Hematopoietic multipotent progenitor cell (in vitro differentiated cells): ENCODE data around the gene GOLPH3. TPM values are rescaled to one million over a fixed set of nuclear protein-coding genes. Genes with fewer than 3 reads are reported as not detected.
A peak's percentile ranks its signal among the peaks of the same experiment; 100 is the strongest.
"Not testable (repeated sequence)": the region's sequence is repeated elsewhere in the genome, so short reads cannot be mapped to it uniquely, and the experiment has no call there.

Experiments
- DNase-seq, 3 donors: peaks; one replicate each; pipeline ENCODE4 v3.0.0-alpha.2; 2011 to 2015; ENCODE audit warnings: low read depth in 2 of 3, low spot score in 2 of 3
- total RNA-seq: library from RNA; depleted of rRNA; stranded (reverse); fragments of >200 nt; gene quantifications from one replicate; pipeline ENCODE4 v1.2.3, GENCODE V29; 2012

Gene GOLPH3
- total RNA-seq = 99.1 TPM

- DNase-seq = peak; percentile 67 to 96 (median 89)
Observed at GRCh38 chr5:32174011-32174870, at the start of gene GOLPH3. Gene GOLPH3, minus strand, starts transcription at chr5:32174319. Its CDS starts 285 bp downstream, at chr5:32174034.

- no peak for DNase-seq
Observed at GRCh38 chr5:32222723-32223470, 48.8 kb upstream of the GOLPH3 start.

GRCh38 chr5:32217886-32218396, 43.8 kb upstream of the GOLPH3 start:
- DNase-seq = peak in 2 of 3 donors; percentile 48 to 73

GRCh38 chr5:32214344-32214743, 40.2 kb upstream of the GOLPH3 start:
- DNase-seq = not testable (repeated sequence)

- DNase-seq = no peak
Observed at GRCh38 chr5:32210151-32210550, 36.0 kb upstream of the GOLPH3 start.

- not testable (repeated sequence) for DNase-seq
Observed at GRCh38 chr5:32208837-32209236, 34.7 kb upstream of the GOLPH3 start.

- no peak for DNase-seq
Observed at GRCh38 chr5:32207355-32207634, 33.2 kb upstream of the GOLPH3 start.

GRCh38 chr5:32206509-32207354, 32.6 kb upstream of the GOLPH3 start:
- no peak for DNase-seq

GRCh38 chr5:32206053-32206452, 31.9 kb upstream of the GOLPH3 start:
- DNase-seq = no peak

- no peak for DNase-seq
Observed at GRCh38 chr5:32202394-32202793, 28.3 kb upstream of the GOLPH3 start.

- DNase-seq = peak in 1 of 3 donors; percentile 57
Observed at GRCh38 chr5:32201122-32201753, 27.1 kb upstream of the GOLPH3 start.

GRCh38 chr5:32197032-32197431, 22.9 kb upstream of the GOLPH3 start:
- DNase-seq = no peak

GRCh38 chr5:32195265-32195664, 21.1 kb upstream of the GOLPH3 start:
- DNase-seq = no peak

GRCh38 chr5:32193591-32193990, 19.5 kb upstream of the GOLPH3 start:
- DNase-seq = peak in 2 of 3 donors; percentile 88 to 97

- DNase-seq = no peak
Observed at GRCh38 chr5:32190095-32190494, 16.0 kb upstream of the GOLPH3 start.

- no peak for DNase-seq
Observed at GRCh38 chr5:32187675-32188074, 13.6 kb upstream of the GOLPH3 start.

GRCh38 chr5:32182463-32183063, 8.4 kb upstream of the GOLPH3 start:
- no peak for DNase-seq

- DNase-seq = peak in 2 of 3 donors; percentile 21 to 63
Observed at GRCh38 chr5:32173267-32174010, 680 bp downstream of the GOLPH3 start.

GRCh38 chr5:32172923-32173266, 1.2 kb downstream of the GOLPH3 start:
- DNase-seq = no peak
